Fibroblast of lung (primary cell): ENCODE measurements around the gene GIGYF2. TPM values are rescaled to one million over a fixed set of nuclear protein-coding genes. Genes with fewer than 3 reads are reported as not detected.

Source experiments
- DNase-seq, 2 donors: peaks; one replicate each; pipeline versions ENCODE4 v3.0.0 to v3.0.0-alpha.2; 2010; ENCODE audit warnings: low read depth in 2 of 2
- H2AFZ ChIP-seq: 2 replicates; pipeline ENCODE4 v1.5.1; 2012; ENCODE audit warnings: low read length, control low read depth, inconsistent platforms
- H3K27ac ChIP-seq: 2 replicates; pipeline ENCODE4 v1.5.1; 2011; ENCODE audit warnings: low read length, control low read depth; ENCODE audit not compliant: insufficient read depth
- H3K27me3 ChIP-seq: 2 replicates; pipeline ENCODE4 v1.5.1; 2011; ENCODE audit warnings: mild to moderate bottlenecking, low read length; ENCODE audit not compliant: control insufficient read depth, insufficient read depth
- H3K36me3 ChIP-seq: 2 replicates; pipeline ENCODE4 v1.5.1; 2011; ENCODE audit warnings: low read length; ENCODE audit not compliant: control insufficient read depth, insufficient read depth
- H3K4me1 ChIP-seq: 2 replicates; pipeline ENCODE4 v1.5.1; 2011; ENCODE audit warnings: low read length; ENCODE audit not compliant: control insufficient read depth, insufficient read depth; ENCODE audit errors: extremely low read depth
- H3K4me2 ChIP-seq: 2 replicates; pipeline ENCODE4 v1.5.1; 2011; ENCODE audit warnings: low read length, control low read depth; ENCODE audit not compliant: insufficient read depth; ENCODE audit errors: extremely low read depth
- H3K4me3 ChIP-seq, 4 experiments: fragments of 200-600 bp in 1 of 4; sonication (generic) in 1 of 4; replicated peaks in 1 of 4; 2 replicates each; pipeline ENCODE4 v1.5.1; 2011 to 2016; ENCODE audit warnings: low read length in 4 of 4, low read depth in 3 of 4, mild to moderate bottlenecking in 3 of 4, control low read depth in 2 of 4, inconsistent platforms in 1 of 4, mixed read lengths in 1 of 4; ENCODE audit not compliant: insufficient read depth in 1 of 4; ENCODE audit errors: control extremely low read depth in 1 of 4
- H3K79me2 ChIP-seq: 2 replicates; pipeline ENCODE4 v1.5.1; 2012; ENCODE audit warnings: mild to moderate bottlenecking, low read length, inconsistent platforms; ENCODE audit not compliant: control insufficient read depth, insufficient read depth
- H3K9ac ChIP-seq: 2 replicates; pipeline ENCODE4 v1.5.1; 2011; ENCODE audit warnings: mild to moderate bottlenecking, low read length, control low read depth; ENCODE audit not compliant: insufficient read depth
- H3K9me3 ChIP-seq: 2 replicates; pipeline ENCODE4 v1.5.1; 2012; ENCODE audit warnings: low read depth, low read length; ENCODE audit not compliant: control insufficient read depth, insufficient read depth
- H4K20me1 ChIP-seq: 2 replicates; pipeline ENCODE4 v1.5.1; 2011; ENCODE audit warnings: low read length; ENCODE audit not compliant: control insufficient read depth, insufficient read depth; ENCODE audit errors: extremely low read depth
- CTCF ChIP-seq, 2 donors: IDR thresholded peaks in 1 of 2; conservative IDR thresholded peaks in 1 of 2; 1 replicate in 1 of 2; 2 replicates in 1 of 2; pipeline ENCODE4 v1.5.1; 2011 to 2012; ENCODE audit warnings: low read length in 2 of 2, control low read depth in 1 of 2, inconsistent platforms in 1 of 2, low read depth in 1 of 2, mild to moderate bottlenecking in 1 of 2
- EZH2 ChIP-seq: IDR thresholded peaks from 2 replicates; pipeline ENCODE4 v1.5.1; 2012; ENCODE audit warnings: low read length, control low read depth, mild to moderate bottlenecking; ENCODE audit errors: missing control alignments
- polyA plus RNA-seq, 2 donors: library from polyadenylated mRNA; depleted of rRNA in 1 of 2; stranded (reverse) in 1 of 2; unstranded in 1 of 2; fragments of >200 nt; gene quantifications; 2 replicates each; pipeline ENCODE4 v1.2.1, GENCODE V29; 2011 to 2012; ENCODE audit warnings: missing spikeins in 1 of 2
- total RNA-seq: library from RNA; depleted of rRNA; stranded (reverse); fragments of >200 nt; gene quantifications from 2 replicates; pipeline ENCODE4 v1.2.1, GENCODE V29; 2014

Gene GIGYF2
- total and polyA plus RNA-seq, 2 donors (not counting 1 experiment from before 2014, with no cell fraction given) = 31.1 to 64.7 TPM

GRCh38 chr2:232878855-232879617 is 181.9 kb downstream of the GIGYF2 start:
- Histone ChIP-seq H3K27ac (no peak overlapping the region), H3K4me1 (no peaks in the 10 kb centered on the region), H3K9me3 (no peaks in the 10 kb centered on the region), H3K9ac (no peak overlapping the region), H3K4me3 (no peak overlapping the region), H3K27me3 (no peaks in the 10 kb centered on the region), H3K79me2 (no peaks in the 10 kb centered on the region), H3K36me3 (no peaks in the 10 kb centered on the region), H4K20me1 (no peaks in the 10 kb centered on the region), H3K4me2 (no peak overlapping the region), H2AFZ (no peak overlapping the region)
- no peak for DNase-seq
- TF ChIP-seq EZH2 (no peak), CTCF (conservative IDR thresholded peaks at IDR 0.05 in 1 of 2, IDR thresholded peaks at IDR 0.05 in 1 of 2; ENCODE audit: low read depth in 1 of 2, low read length in 2 of 2) (no peak)

- H3K36me3 ChIP-seq = no peaks in the 10 kb centered on the region
- H3K9me3 ChIP-seq = no peaks in the 10 kb centered on the region
- H3K27me3 ChIP-seq = no peaks in the 10 kb centered on the region
- H3K79me2 ChIP-seq = no peaks in the 10 kb centered on the region
- no peak overlapping the region for H3K27ac ChIP-seq
- TF ChIP-seq CTCF (conservative IDR thresholded peaks at IDR 0.05 in 1 of 2, IDR thresholded peaks at IDR 0.05 in 1 of 2; ENCODE audit: low read depth in 1 of 2, low read length in 2 of 2) (no peak), EZH2 (no peak)
- no peak overlapping the region for H2AFZ ChIP-seq
- H3K4me2 ChIP-seq = no peak overlapping the region
- no peak overlapping the region for H3K9ac ChIP-seq
- H3K4me3 ChIP-seq = no peak overlapping the region
- H3K4me1 ChIP-seq = no peaks in the 10 kb centered on the region
- no peaks in the 10 kb centered on the region for H4K20me1 ChIP-seq
- DNase-seq = no peak
Observed at GRCh38 chr2:232879618-232880494, 182.7 kb downstream of the GIGYF2 start.

- no peak overlapping the region for H3K4me2 ChIP-seq
- no peak for DNase-seq
- H3K9ac ChIP-seq = no peak overlapping the region
- TF ChIP-seq EZH2 (no peak), CTCF (conservative IDR thresholded peaks at IDR 0.05 in 1 of 2, IDR thresholded peaks at IDR 0.05 in 1 of 2; ENCODE audit: low read depth in 1 of 2, low read length in 2 of 2) (no peak)
- no peak overlapping the region for H2AFZ ChIP-seq
- H3K4me1 ChIP-seq = no peaks in the 10 kb centered on the region
- no peaks in the 10 kb centered on the region for H4K20me1 ChIP-seq
- no peak overlapping the region for H3K27ac ChIP-seq
- no peaks in the 10 kb centered on the region for H3K27me3 ChIP-seq
- H3K4me3 ChIP-seq = no peak overlapping the region
- H3K79me2 ChIP-seq = no peaks in the 10 kb centered on the region
- H3K9me3 ChIP-seq = no peaks in the 10 kb centered on the region
- H3K36me3 ChIP-seq = no peaks in the 10 kb centered on the region
Observed at GRCh38 chr2:232880764-232881351, 183.7 kb downstream of the GIGYF2 start.
